D341Med (cell line): ENCODE data around the gene PRKAG2.

ENCODE experiments used
- DNase-seq: peaks from one replicate; pipeline ENCODE4 v3.0.0; 2012; ENCODE audit warnings: low spot score

Gene PRKAG2

GRCh38 chr7:151816562-151817314 is 60.2 kb downstream of the PRKAG2 start:
- DNase-seq, result no peak

GRCh38 chr7:151815419-151815818 is 61.5 kb downstream of the PRKAG2 start:
- no peak for DNase-seq

GRCh38 chr7:151814400-151815009 is 62.4 kb downstream of the PRKAG2 start:
- no peak for DNase-seq

- no peak for DNase-seq
These were observed 62.9 kb downstream of the PRKAG2 start for GRCh38 chr7:151813997-151814396.

- no peak for DNase-seq
These were observed 63.5 kb downstream of the PRKAG2 start for GRCh38 chr7:151813445-151813844.

GRCh38 chr7:151812967-151813366 is 63.9 kb downstream of the PRKAG2 start:
- DNase-seq, result no peak

- DNase-seq, result no peak
These were observed 66.3 kb downstream of the PRKAG2 start for GRCh38 chr7:151810441-151811232.

GRCh38 chr7:151809864-151810170 is 67.1 kb downstream of the PRKAG2 start:
- DNase-seq, result no peak

- no peak for DNase-seq
These were observed 67.6 kb downstream of the PRKAG2 start for GRCh38 chr7:151809146-151809863.

GRCh38 chr7:151808400-151809145 is 68.3 kb downstream of the PRKAG2 start:
- no peak for DNase-seq

GRCh38 chr7:151807846-151808245 is 69.1 kb downstream of the PRKAG2 start:
- no peak for DNase-seq

- DNase-seq, result no peak
These were observed 69.8 kb downstream of the PRKAG2 start for GRCh38 chr7:151806952-151807775.

- no peak for DNase-seq
These were observed 70.7 kb downstream of the PRKAG2 start for GRCh38 chr7:151806204-151806603.

GRCh38 chr7:151805191-151805590 is 71.7 kb downstream of the PRKAG2 start:
- DNase-seq, result no peak

- DNase-seq, result no peak
These were observed 72.2 kb downstream of the PRKAG2 start for GRCh38 chr7:151804756-151805155.

GRCh38 chr7:151803841-151804240 is 73.1 kb downstream of the PRKAG2 start:
- DNase-seq, result no peak

GRCh38 chr7:151802469-151802846 is 74.5 kb downstream of the PRKAG2 start:
- no peak for DNase-seq

GRCh38 chr7:151801782-151802468 is 75.0 kb downstream of the PRKAG2 start:
- no peak for DNase-seq

GRCh38 chr7:151801291-151801690 is 75.6 kb downstream of the PRKAG2 start:
- no peak for DNase-seq

- no peak for DNase-seq
These were observed 76.1 kb downstream of the PRKAG2 start for GRCh38 chr7:151800861-151801260.
